Body of pancreas (tissue), 4 donors: ENCODE data around the gene NRL.

Experiments used
- CTCF ChIP-seq, 7 experiments: fragments of 450-650 bp in 4 of 7; fragments of 200-600 bp in 3 of 7; sonication (generic) in 3 of 7; IDR thresholded peaks; one replicate each; pipeline ENCODE4 v1.5.1; 2016 to 2019; ENCODE audit warnings: antibody characterized with exemption in 7 of 7
- POLR2A ChIP-seq, 3 donors: fragments of 450-650 bp; IDR thresholded peaks; one replicate each; pipeline ENCODE4 v1.6.1; 2016; ENCODE audit warnings: antibody characterized with exemption in 3 of 3, mild to moderate bottlenecking in 2 of 3

- TF ChIP-seq POLR2A (IDR thresholded peaks at IDR 0.05), result peak in 2 of 3 donors; percentile 13 to 45
- no peak for TF ChIP-seq CTCF (IDR thresholded peaks at IDR 0.05)
Observed at GRCh38 chr14:24081739-24082211, 33.0 kb downstream of the NRL start.
